ENCODE data around the gene SLC5A4. TPM values are rescaled to one million over a fixed set of nuclear protein-coding genes. Genes with fewer than 3 reads are reported as not detected.

SLC5A4 gene
- total and polyA plus RNA-seq, 9 donors = 0.33 to 1.3 (median 0.56) TPM; not detected in 3

GRCh38 chr22:32206774-32207758 is 48.1 kb downstream of the SLC5A4 start:
- H3K27me3 ChIP-seq = no peaks in the 10 kb centered on the region
- H3K27ac ChIP-seq = no peak overlapping the region
- DNase-seq = no peak
- 80 to 86% (median 83%) methylated on average over 22 of the region's 22 CpGs for WGBS, 3 donors
- intact Hi-C loops (cut with DNase I) = no loop called here
- no peaks in the 10 kb centered on the region for H3K9me3 ChIP-seq
- TF ChIP-seq CTCF (IDR thresholded peaks at IDR 0.05) (no peak), EP300 (IDR thresholded peaks at IDR 0.05) (no peak), POLR2A (IDR thresholded peaks at IDR 0.05) (no peak)
- H3K36me3 ChIP-seq = no peaks in the 10 kb centered on the region
- H3K4me1 ChIP-seq (ENCODE audit: insufficient read depth) = peaks cover 2% of the 10 kb centered on the region
- H3K4me3 ChIP-seq = no peak overlapping the region

GRCh38 chr22:32205974-32206773 is 49.0 kb downstream of the SLC5A4 start:
- TF ChIP-seq CTCF (IDR thresholded peaks at IDR 0.05) (no peak), EP300 (IDR thresholded peaks at IDR 0.05) (no peak), POLR2A (IDR thresholded peaks at IDR 0.05) (no peak)
- intact Hi-C loops (cut with DNase I) = no loop called here
- H3K36me3 ChIP-seq = no peaks in the 10 kb centered on the region
- DNase-seq = no peak
- H3K27me3 ChIP-seq = no peaks in the 10 kb centered on the region
- peaks cover 2% of the 10 kb centered on the region for H3K4me1 ChIP-seq (ENCODE audit: insufficient read depth)
- WGBS, 3 donors = 82 to 96% (median 91%) methylated on average over 10 to 30 of the region's 30 CpGs
- no peaks in the 10 kb centered on the region for H3K9me3 ChIP-seq
- H3K27ac ChIP-seq = no peak overlapping the region
- no peak overlapping the region for H3K4me3 ChIP-seq

GRCh38 chr22:32204856-32205722 is 50.1 kb downstream of the SLC5A4 start, which contains the start of gene RFPL2:
RFPL2 (minus strand) TSS chr22:32205073; CDS start chr22:32202451, 2,622 bp downstream.
- WGBS, 3 donors = 55 to 80% (median 71%) methylated on average over 40 to 41 of the region's 41 CpGs
- DNase-seq = no peak
- Histone ChIP-seq H3K9me3 (no peaks in the 10 kb centered on the region), H3K27me3 (no peaks in the 10 kb centered on the region), H3K27ac (no peak within 1 kb of the TSS), H3K36me3 (no peaks in the 10 kb centered on the region), H3K4me3 (no peak within 1 kb of the TSS), H3K4me1 (ENCODE audit: insufficient read depth) (peaks cover 2% of the 10 kb centered on the region)
- TF ChIP-seq POLR2A (IDR thresholded peaks at IDR 0.05) (no peak), EP300 (IDR thresholded peaks at IDR 0.05) (no peak), CTCF (IDR thresholded peaks at IDR 0.05) (no peak)
- intact Hi-C loops (cut with DNase I) = no loop called here

Measured in ovary (tissue), 9 donors.